GM12878 (cell line): ENCODE results near the gene ANO9. TPM values are rescaled to one million over a fixed set of nuclear protein-coding genes. Genes with fewer than 3 reads are reported as not detected.

Experiments
- EZH2 ChIP-seq: IDR thresholded peaks from 2 replicates; pipeline ENCODE4 v1.6.1; 2012; ENCODE audit warnings: low read depth, mild to moderate bottlenecking, control low read depth, inconsistent platforms, low read length, borderline replicate concordance; ENCODE audit not compliant: control insufficient read depth
- GATAD2B ChIP-seq: fragments of 450-650 bp; conservative IDR thresholded peaks from 2 replicates; pipeline ENCODE4 v1.6.1; 2017; ENCODE audit warnings: low read depth, mild to moderate bottlenecking, moderate library complexity
- HDGF ChIP-seq: fragments of 450-650 bp; IDR thresholded peaks from 2 replicates; pipeline ENCODE4 v1.6.1; 2016; ENCODE audit warnings: antibody characterized with exemption
- MTA3 ChIP-seq: IDR thresholded peaks from 2 replicates; pipeline ENCODE4 v1.6.1; 2012; ENCODE audit warnings: low read length, inconsistent platforms, borderline replicate concordance
- PAX5 ChIP-seq: IDR thresholded peaks from 2 replicates; pipeline ENCODE4 v1.6.1; 2011; ENCODE audit warnings: low read depth, low read length, borderline replicate concordance
- TAF1 ChIP-seq: IDR thresholded peaks from 2 replicates; pipeline ENCODE4 v1.6.1; 2011; ENCODE audit warnings: mild to moderate bottlenecking, low read depth, low read length, borderline replicate concordance
- ZBED1 ChIP-seq: IDR thresholded peaks from 2 replicates; pipeline ENCODE4 v1.6.1; 2016; ENCODE audit warnings: borderline replicate concordance
- ZBTB33 ChIP-seq: fragments of 450-650 bp; IDR thresholded peaks from 2 replicates; pipeline ENCODE4 v1.6.1; 2017; ENCODE audit warnings: mild to moderate bottlenecking
- ZNF207 ChIP-seq: fragments of 450-650 bp; IDR thresholded peaks from 2 replicates; pipeline ENCODE4 v1.6.1; 2014; ENCODE audit warnings: antibody characterized with exemption, mild to moderate bottlenecking, borderline replicate concordance
- ZNF687 ChIP-seq: fragments of 450-650 bp; IDR thresholded peaks from 2 replicates; pipeline ENCODE4 v1.6.1; 2017; ENCODE audit warnings: mild to moderate bottlenecking, moderate library complexity
- ZSCAN29 ChIP-seq: fragments of 450-650 bp; IDR thresholded peaks from 2 replicates; pipeline ENCODE4 v1.6.1; 2017; ENCODE audit warnings: mild to moderate bottlenecking, moderate library complexity
- polyA plus RNA-seq, 11 experiments: library from polyadenylated mRNA; depleted of rRNA in 4 of 11; unstranded in 6 of 11; stranded (reverse) in 5 of 11; fragments of >200 nt; fragmentation: Nextera tagmentation in 4 of 11; fragmentation: Illumina TruSeq in 1 of 11; extraction: Ambion mirVana in 4 of 11; extraction: Trizol in 1 of 11; gene quantifications; 1 replicate in 1 of 11; 2 replicates in 10 of 11; pipeline versions ENCODE4 v1.2.1 to v1.2.3, GENCODE V29; 2011 to 2016; ENCODE audit warnings: inconsistent platforms in 2 of 11, missing spikeins in 2 of 11, low read depth in 1 of 11
- total RNA-seq, 4 experiments: library from RNA; depleted of rRNA in 3 of 4; stranded (reverse); fragments of >200 nt in 3 of 4; fragmentation: Illumina TruSeq in 1 of 4; extraction: Trizol in 1 of 4; gene quantifications; 2 replicates each; pipeline versions ENCODE4 v1.2.1 to v1.2.3, GENCODE V29; 2013 to 2021
- TF ChIP-seq, protein P1 (sequence below): IDR thresholded peaks from 2 replicates; pipeline ENCODE4 v1.6.1; 2011; ENCODE audit warnings: mild to moderate bottlenecking, low read depth, low read length, moderate library complexity; ENCODE audit not compliant: insufficient replicate concordance

ANO9 gene
- total and polyA plus RNA-seq, 10 of the 15 experiments (the other 5 are each of a cell fraction or from before 2014, with no cell fraction given): 0.21 to 42.3 (median 12.0) TPM

DNA sequence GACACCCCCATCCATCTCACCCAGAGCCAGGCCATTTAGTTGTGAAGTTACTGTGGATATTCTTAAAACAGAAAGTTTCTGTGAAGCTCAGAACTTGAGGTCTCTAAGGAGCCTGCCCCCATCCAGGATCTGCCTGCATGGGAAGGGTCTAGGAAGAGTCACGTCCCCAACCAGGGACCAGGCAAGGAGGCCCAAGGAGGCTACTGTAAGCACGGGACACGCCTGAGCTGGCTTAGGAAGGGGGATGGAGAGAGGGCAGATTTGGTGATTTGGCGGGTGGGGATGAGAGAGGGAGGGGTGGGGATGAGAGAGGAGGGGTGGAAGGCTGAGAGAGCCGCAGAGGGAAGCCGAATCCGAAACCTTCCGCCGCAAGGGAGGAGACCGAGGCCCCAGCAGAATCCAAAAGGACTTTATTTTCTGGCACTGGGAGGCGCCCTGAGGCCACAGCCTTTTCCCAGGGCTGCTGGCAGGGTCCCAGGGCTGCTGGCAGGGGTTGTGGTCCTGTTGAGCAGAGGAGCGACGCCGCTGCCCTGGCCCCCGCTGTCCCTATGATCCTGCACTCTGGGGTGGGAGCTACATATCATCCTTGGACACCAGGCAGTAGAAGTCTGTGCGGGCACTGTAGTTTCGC lies 36.4 kb downstream of the ANO9 start (continued):
- TF ChIP-seq ZNF687: no peak
- TF ChIP-seq TAF1: no peak
- no peak for TF ChIP-seq ZSCAN29
- TF ChIP-seq MTA3: no peak
- TF ChIP-seq ZNF207: no peak
- TF ChIP-seq, protein P1, sequence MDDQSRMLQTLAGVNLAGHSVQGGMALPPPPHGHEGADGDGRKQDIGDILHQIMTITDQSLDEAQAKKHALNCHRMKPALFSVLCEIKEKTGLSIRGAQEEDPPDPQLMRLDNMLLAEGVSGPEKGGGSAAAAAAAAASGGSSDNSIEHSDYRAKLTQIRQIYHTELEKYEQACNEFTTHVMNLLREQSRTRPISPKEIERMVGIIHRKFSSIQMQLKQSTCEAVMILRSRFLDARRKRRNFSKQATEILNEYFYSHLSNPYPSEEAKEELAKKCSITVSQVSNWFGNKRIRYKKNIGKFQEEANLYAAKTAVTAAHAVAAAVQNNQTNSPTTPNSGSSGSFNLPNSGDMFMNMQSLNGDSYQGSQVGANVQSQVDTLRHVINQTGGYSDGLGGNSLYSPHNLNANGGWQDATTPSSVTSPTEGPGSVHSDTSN: no peak
- TF ChIP-seq EZH2: no peak
- TF ChIP-seq PAX5: no peak
- TF ChIP-seq GATAD2B: no peak
- TF ChIP-seq ZBTB33: no peak
- TF ChIP-seq HDGF: no peak
- TF ChIP-seq ZBED1: no peak
